Measurements from ENCODE around the gene SMTNL1.

Gene SMTNL1

DNA sequence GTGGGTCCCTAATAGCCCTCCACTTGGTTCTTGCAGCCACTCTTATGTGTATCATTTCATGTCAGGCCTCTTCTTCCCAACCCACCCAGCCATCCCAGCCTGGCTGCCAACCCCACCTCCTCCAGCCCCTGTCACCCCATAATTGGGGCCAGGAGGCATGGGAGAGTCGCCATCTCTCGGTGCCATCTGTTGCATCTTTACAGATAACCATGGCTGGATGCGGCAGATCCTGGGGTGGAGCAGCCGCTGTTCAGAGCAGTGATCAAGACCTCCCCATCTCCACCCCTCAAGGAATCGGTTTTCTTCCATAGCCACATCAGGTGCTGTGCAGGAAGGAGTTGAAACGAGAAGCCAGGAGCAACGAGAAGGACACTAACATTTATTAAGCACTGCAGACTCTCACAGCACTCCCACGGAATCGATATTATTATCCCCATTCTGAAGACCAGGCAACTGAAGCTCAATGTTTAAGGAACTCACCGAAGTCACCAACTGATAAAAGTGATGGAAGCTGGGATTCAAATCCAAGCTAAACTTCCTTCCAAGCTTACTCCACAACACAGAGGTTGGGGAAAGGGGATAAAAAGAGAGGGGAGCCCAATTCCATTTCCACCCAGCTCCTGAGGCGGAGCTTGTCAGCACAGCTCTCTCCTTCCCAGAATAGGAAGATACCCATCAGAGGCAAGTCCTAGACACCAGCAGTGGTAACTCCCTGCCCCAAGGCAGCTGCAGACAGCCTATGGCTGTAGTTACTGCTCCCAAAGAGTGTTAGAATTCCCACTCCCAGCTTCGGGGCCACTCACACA lies 24.5 kb upstream of the SMTNL1 start:
- TF ChIP-seq CTCF (IDR thresholded peaks at IDR 0.05; ENCODE audit: low read depth, low read length): no peak
- no peak overlapping the region for H3K4me3 ChIP-seq (ENCODE audit: low read depth, low read length)

DNA sequence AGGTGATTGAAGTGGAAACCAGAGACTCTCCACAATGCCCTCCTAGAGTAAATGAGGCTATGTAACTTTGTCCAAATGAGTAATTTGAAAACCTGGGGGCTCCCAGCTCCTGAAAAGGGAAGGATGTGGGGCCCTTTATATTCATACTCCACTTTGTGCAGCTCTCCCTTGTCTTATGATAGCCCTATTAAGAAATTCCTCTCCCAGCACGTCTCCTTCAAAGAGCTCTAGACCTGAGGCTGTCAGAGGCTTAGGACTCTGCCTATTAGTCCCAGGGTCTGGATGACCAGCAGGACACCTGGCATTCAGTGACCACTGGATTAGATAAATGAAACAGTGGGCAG lies 24.0 kb upstream of the SMTNL1 start:
- no peak overlapping the region; the same call in 1 of the 2 replicates for H3K4me3 ChIP-seq (ENCODE audit: low read depth, low read length)
- TF ChIP-seq CTCF (IDR thresholded peaks at IDR 0.05; ENCODE audit: low read depth, low read length): no peak

DNA sequence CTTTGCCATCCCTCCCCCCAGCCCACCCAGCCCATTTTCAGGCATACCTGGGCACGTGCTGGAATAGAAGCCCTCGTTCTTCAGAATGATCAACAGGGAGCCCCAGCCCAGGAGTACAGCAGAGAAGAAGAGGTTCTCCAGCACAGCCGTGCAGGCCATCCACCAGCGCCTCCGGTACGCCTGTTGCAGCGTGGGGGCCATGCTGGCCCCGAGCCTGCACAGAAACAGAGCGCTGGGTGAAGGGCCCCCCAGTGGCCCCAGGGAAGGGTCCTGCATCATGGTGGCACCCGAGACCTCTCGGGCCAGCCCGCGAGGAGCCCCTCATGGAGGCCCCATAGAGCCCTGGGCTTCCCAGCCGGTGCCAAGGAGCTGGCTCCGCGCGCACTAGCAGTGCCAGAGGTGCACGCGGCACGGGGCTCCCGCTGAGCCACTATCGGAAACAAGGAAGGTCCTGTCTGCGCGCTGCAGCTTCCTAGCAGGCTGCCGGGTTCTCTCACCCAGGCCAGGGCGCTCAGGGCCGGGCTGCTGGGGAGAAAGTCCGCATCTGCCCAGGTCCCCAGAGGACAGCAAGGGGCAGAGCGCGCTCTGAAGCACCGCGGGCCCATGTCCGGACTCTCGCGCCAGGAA lies 23.4 kb upstream of the SMTNL1 start:
- H3K4me3 ChIP-seq (ENCODE audit: low read depth, low read length): peak overlapping the region; percentile 85
- TF ChIP-seq CTCF (IDR thresholded peaks at IDR 0.05; ENCODE audit: low read depth, low read length): no peak

- no peak for TF ChIP-seq CTCF (IDR thresholded peaks at IDR 0.05; ENCODE audit: low read depth, low read length)
- H3K4me3 ChIP-seq (ENCODE audit: low read depth, low read length): peak overlapping the region; percentile 85
Measured at GRCh38 chr11:57514538-57515331, 22.7 kb upstream of the SMTNL1 start.

DNA sequence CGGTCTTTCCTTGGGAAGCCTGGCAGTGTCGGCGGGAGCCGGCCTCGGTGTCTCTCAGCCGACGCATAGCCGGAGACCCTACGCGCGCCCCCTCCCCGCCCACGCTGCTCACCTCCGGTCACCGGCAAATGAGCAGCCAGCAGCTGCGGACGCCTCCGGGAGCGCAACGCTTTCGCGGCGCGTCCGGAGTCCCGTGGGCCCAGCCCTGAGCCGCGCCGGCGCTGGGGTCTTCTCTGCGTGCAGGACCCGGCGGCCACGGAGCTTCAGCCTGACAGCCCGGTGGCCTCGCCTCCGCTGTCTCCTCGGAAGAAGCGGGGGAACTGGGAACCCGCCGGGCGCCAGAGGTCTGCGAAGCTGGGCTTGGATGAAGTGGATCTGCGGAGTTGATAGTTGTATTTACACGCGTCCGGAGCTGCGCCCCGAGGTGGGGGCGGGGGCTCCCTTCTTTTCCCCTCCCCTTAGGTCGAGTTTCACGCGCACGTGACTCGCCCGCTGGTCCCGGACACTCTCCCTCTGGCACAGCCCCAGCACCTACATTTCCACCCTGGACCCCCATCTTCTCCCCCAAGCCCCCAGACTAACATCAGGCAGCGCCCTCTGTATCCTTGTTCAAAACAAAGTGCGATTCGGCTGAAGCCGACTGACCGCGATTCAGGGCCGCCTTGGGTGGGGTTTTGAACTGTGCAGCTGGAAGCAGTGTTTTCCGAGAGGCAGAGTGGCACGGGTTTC lies 21.9 kb upstream of the SMTNL1 start, which contains the start of gene SLC43A1:
Gene SLC43A1 (minus strand): TSS at position 371 of the 729 bp plus-strand sequence. CDS start 1,591 bp downstream, outside the sequence.
- TF ChIP-seq CTCF (IDR thresholded peaks at IDR 0.05; ENCODE audit: low read depth, low read length): no peak

DNA sequence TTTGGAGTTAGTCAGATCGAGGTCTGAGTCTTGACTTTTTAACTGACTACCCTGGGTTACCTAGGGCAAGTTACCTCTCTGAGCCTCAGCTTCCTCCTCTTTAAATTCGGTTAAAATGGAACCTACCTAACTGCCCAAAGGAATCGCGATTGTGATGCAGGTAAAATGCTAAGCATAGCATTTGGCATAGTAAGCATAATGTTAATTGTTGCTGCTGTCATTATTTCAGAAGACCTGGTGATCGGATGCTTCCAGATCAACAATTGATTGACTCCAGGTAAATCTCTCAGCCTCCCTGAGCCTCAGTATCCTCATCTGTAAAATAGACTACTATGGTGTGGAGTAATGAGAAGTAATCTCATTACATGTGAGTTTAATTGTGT lies 21.3 kb upstream of the SMTNL1 start:
- peak overlapping the region; percentile 85 for H3K4me3 ChIP-seq (ENCODE audit: low read depth, low read length)
- no peak for TF ChIP-seq CTCF (IDR thresholded peaks at IDR 0.05; ENCODE audit: low read depth, low read length)

More for the DNA sequence above, 21.9 kb upstream of the SMTNL1 start, which contains the start of gene SLC43A1:
- peak within 1 kb of the TSS; percentile 85 for H3K4me3 ChIP-seq (ENCODE audit: low read depth, low read length)

Measured in WI38 (cell line).